Mammary epithelial cell (primary cell): ENCODE results near the gene DCAF8.

ENCODE experiments used
- CTCF ChIP-seq, 2 donors: IDR thresholded peaks in 1 of 2; conservative IDR thresholded peaks in 1 of 2; 2 replicates each; pipeline ENCODE4 v1.5.1; 2011 to 2012; ENCODE audit warnings: inconsistent platforms in 2 of 2, low read length in 2 of 2, mild to moderate bottlenecking in 2 of 2, control low read depth in 1 of 2, low read depth in 1 of 2; ENCODE audit not compliant: insufficient read depth in 1 of 2; ENCODE audit errors: extremely low read depth in 1 of 2
- EZH2 ChIP-seq: IDR thresholded peaks from 2 replicates; pipeline ENCODE4 v1.6.1; 2012; ENCODE audit warnings: low read length, inconsistent platforms, borderline replicate concordance

- TF ChIP-seq CTCF (conservative IDR thresholded peaks at IDR 0.05 in 1 of 2, IDR thresholded peaks at IDR 0.05 in 1 of 2; ENCODE audit: extremely low read depth in 1 of 2, insufficient read depth in 1 of 2, low read depth in 1 of 2, low read length in 2 of 2), result no peak
- TF ChIP-seq EZH2, result no peak
These were observed 46.0 kb downstream of the DCAF8 start for GRCh38 chr1:160216301-160216700.
